Superior temporal gyrus (tissue), 1 donor: ENCODE results near the gene MORC3.
"Not testable (repeated sequence)": the region's sequence is repeated elsewhere in the genome, so short reads cannot be mapped to it uniquely, and the experiment has no call there.

Experiments
- DNase-seq: peaks from one replicate; pipeline ENCODE4 v3.0.0-alpha.2; 2016; ENCODE audit errors: extremely low spot score

Gene MORC3

GRCh38 chr21:36322083-36322424, 2.1 kb downstream of the MORC3 start:
- no peak for DNase-seq

DNA sequence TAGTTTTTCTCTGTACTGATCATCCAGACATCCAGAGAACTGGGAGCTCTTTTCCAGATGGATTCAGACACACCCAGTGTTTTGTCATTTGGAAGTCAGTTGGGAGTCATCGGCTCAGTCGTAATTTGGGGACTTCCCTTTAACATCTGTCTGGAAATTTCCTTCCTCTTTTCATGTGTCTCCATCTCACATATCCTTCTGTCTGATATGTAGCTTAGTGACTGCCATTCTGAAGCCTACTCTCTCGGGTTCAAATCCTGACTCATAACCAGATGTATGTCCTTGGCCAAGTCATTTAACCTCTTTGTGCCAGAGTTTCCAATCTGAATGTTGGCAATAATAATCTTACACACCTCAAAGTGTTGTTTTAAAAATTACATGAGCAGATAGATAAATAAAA, 3.0 kb downstream of the MORC3 start:
- no peak for DNase-seq

- DNase-seq, result no peak
Measured at GRCh38 chr21:36325373-36326010, 5.5 kb downstream of the MORC3 start.

DNA sequence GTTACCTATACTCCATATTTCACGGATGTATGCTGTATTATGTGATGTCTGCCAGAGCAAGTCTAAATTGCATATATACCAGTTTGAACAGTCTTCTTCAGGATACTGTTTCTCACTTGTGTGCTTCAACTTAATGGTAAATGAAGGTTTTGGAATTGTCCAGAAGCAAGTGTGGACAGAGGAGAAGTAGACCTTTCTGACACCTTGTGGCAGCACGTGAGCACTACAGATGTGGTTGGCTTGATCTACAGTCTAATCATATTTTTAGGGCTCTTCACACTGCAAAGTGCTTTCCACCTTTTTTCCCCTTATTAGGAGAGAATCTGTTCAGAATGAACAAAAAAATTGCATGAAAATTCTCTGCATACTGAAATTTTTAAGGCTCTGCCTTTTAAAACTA, 10.9 kb downstream of the MORC3 start:
- DNase-seq, result peak; percentile 70

DNA sequence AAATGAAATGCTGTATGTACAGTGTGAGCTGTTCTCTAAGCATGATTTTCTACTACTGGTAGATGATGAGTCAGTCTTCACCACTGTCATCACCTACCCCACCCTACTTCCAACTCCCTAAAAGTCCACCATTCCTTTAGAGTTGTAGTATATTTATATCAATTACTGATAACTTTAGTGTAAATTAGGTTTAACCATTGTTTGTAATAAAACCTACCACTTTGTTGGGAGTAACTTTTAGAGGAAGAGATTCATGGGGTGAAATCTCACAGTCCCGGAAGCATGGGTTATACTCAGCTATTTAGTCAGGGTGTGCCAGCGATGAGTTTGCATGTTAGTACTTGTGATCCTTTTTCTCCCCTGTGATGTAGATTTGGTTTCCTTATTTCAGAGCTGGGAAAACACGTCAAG, 17.1 kb downstream of the MORC3 start:
- DNase-seq, result no peak

DNA sequence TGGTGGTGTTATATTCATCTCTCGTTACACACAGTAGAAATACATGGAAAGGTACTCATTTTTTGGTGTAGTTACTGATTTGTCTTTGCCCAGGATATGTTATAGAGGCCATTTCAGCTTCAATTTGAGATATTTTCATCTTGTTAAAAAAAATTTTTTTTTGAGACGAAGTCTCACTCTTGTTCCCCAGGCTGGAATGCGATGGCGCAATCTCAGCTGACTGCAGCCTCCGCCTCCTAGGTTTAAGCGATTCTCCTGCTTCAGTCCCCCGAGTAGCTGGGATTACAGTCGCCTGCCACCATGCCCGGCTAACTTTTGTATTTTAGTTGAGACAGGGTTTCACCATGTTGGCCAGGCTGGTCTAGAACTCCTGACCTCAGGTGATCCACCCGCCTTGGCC, 19.0 kb downstream of the MORC3 start:
- DNase-seq, result no peak

- not testable (repeated sequence) for DNase-seq
Measured at GRCh38 chr21:36342581-36342980, 22.6 kb downstream of the MORC3 start.

- DNase-seq, result no peak
Measured at GRCh38 chr21:36344931-36345330, 24.9 kb downstream of the MORC3 start.

DNA sequence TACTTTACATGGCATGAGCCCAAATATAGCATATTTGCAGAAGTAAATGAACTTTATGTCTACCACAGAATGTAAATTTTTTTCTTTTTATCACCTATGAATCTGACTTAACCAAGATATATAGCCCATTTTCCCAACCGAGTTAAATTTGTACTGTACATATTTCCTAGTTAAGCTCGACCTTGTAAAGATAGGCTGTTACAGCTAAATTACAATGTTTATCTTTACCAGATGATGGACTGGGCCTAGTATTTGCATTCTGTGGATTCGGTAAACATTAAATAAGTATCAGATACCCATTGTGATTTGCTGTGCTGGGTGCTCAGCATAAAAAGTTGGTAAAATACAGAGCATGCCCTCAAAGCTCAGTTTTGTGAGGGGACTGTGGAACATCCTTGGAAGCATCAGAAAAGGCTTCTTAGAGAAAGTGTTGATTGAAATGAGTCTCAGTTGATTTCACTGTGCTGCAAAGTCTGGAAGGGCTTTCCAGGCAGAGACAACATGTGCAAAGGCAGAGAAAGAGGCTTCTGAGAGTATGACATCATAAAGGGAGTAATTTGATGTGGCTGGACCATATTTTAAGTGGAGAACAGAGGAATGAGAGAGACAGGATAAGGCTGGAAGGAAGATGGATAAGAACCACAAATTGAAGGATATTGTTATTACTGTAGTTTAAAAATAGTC, 27.4 kb downstream of the MORC3 start:
- no peak for DNase-seq

DNA sequence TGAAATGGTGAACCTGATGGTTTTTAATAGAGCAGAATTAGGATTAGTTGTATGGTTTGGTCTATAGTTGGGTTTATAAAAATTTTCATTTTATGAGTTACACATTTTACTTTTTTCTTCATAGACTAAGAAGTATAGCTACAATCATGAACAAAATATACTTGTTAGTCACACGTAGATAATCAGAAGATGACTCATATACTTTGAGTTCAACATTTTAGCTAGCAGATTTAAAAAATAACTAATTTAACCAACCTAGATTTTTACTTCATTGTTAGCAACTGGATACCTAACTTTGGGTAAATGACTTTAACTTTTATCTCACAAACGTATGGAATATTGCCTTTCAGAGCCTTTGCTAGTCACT, 27.9 kb downstream of the MORC3 start:
- DNase-seq, result no peak

DNA sequence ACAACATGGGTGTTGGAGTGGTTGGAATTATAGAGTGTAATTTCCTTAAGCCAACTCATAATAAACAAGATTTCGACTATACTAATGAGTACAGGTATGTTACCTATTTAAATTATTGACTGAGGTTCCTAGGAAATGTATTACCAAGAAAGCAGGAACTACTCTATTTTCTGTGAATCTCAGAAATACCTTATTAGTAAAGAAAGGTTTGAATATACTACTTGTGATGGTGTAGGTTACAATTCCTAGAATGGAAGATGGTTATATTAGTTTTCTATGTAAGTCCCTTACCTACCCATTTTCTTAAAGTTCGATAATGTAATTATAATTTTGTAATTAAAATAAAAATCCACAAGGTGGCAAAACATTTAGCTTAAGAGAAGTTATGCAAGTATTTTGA, 29.3 kb downstream of the MORC3 start:
- DNase-seq, result no peak

GRCh38 chr21:36350282-36350910, 30.4 kb downstream of the MORC3 start:
- no peak for DNase-seq

- DNase-seq, result no peak
Measured at GRCh38 chr21:36354918-36355680, 35.1 kb downstream of the MORC3 start.

- DNase-seq, result no peak
Measured at GRCh38 chr21:36355868-36356267, 35.9 kb downstream of the MORC3 start.

DNA sequence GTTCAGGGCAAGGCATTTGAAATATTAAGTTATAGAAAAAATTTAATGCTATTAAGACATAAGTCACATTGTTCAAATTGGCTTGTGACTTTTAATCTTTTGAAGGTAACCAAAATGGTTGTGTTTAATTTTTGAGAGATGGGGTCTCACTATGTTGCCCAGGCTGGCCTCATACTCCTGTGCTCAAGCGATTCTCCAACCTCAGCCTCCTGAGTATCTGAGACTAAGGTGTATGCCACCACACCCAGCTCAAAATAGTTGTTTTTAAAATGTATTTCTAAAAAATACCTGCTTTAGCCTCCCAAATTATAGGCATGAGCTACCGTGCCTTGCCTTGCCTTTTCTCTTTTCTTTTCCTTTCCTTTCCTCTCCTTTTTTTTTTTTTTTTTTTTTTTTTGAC, 39.2 kb downstream of the MORC3 start:
- DNase-seq, result no peak

DNA sequence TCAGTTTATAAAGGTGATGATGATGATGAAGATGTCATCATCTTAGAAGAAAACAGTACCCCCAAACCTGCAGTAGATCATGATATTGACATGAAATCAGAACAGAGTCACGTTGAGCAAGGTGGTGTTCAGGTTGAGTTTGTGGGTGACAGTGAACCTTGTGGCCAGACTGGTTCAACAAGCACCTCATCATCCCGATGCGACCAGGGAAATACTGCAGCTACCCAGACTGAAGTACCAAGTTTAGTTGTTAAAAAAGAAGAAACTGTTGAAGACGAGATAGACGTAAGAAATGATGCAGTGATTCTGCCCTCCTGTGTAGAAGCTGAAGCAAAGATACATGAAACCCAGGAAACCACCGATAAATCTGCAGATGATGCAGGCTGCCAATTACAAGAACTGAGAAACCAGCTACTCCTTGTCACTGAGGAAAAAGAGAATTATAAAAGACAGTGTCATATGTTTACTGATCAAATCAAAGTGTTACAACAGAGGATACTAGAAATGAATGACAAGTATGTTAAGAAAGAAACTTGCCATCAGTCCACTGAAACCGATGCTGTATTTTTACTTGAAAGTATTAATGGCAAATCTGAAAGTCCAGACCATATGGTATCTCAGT, 49.2 kb downstream of the MORC3 start:
- no peak for DNase-seq

- no peak for DNase-seq
Measured at GRCh38 chr21:36375994-36376393, 56.0 kb downstream of the MORC3 start.

- no peak for DNase-seq
Measured at GRCh38 chr21:36377391-36377842, 57.4 kb downstream of the MORC3 start.

GRCh38 chr21:36379251-36379650, 59.3 kb downstream of the MORC3 start:
- no peak for DNase-seq

- no peak for DNase-seq
Measured at GRCh38 chr21:36381841-36382589, 62.0 kb downstream of the MORC3 start.

- not testable (repeated sequence) for DNase-seq
Measured at GRCh38 chr21:36382722-36383121, 62.7 kb downstream of the MORC3 start.

DNA sequence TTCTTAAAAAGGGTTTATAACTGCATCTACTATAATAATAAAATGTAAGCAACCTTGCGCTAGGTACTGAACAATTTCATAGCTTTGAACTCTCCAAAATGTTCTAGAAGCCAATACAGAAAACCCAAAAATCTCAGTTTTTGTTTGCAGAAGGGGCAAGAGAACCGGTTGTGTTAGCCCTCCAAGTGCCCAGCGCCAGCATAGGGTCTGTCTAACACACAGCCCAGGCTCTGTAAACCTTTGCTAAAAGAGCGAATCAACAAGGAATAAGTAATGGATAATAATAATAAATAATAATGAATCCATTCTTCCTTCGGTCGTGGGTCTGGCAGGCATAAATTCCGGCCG, 64.9 kb downstream of the MORC3 start:
- no peak for DNase-seq
